ENCODE results near the gene CDH24. TPM values are rescaled to one million over a fixed set of nuclear protein-coding genes. Genes with fewer than 3 reads are reported as not detected.

CDH24 gene
- total and polyA plus RNA-seq, 2 donors (not counting 1 experiment from before 2014, with no cell fraction given) = 0.96 to 1.0 TPM

- Mint-ChIP-seq H3K27me3 (no peaks in the 10 kb centered on the region), H3K27ac (peak overlapping the region; percentile 92), H3K4me1 (peaks cover 40% of the 10 kb centered on the region), H3K9me3 (ENCODE audit: insufficient read depth) (no peaks in the 10 kb centered on the region), H3K4me3 (peak overlapping the region; percentile 98)
- Histone ChIP-seq H4K20me1 (ENCODE audit: control insufficient read depth, insufficient read depth, low read length, poor library complexity, severe bottlenecking) (peaks cover 41% of the 10 kb centered on the region), H2AFZ (ENCODE audit: insufficient read depth, low read depth, low read length, poor library complexity, severe bottlenecking) (no peak overlapping the region), H3K9me3 (ENCODE audit: control extremely low read depth in 1 of 3, control insufficient read depth in 2 of 3, insufficient read depth in 1 of 3, low read length in 2 of 3) (no peaks in the 10 kb centered on the region), H3K79me2 (ENCODE audit: control insufficient read depth, insufficient read depth, low read length) (peaks cover 33% of the 10 kb centered on the region), H3K9ac (ENCODE audit: low read length) (peak overlapping the region; percentile 65), H3K4me2 (replicated peaks; ENCODE audit: low read depth, low read length, poor library complexity, severe bottlenecking) (peak overlapping the region; percentile 75), H3K27me3 (replicated peaks in 1 of 4; ENCODE audit: control extremely low read depth in 1 of 4, control insufficient read depth in 3 of 4, insufficient read depth in 4 of 4, low read length in 3 of 4) (no peaks in the 10 kb centered on the region), H3K4me1 (ENCODE audit: control insufficient read depth in 2 of 2, insufficient read depth in 2 of 2, low read length in 2 of 2) (peaks cover 21 to 41% of the 10 kb centered on the region in 2 donors), H3K36me3 (replicated peaks in 1 of 2; ENCODE audit: control extremely low read depth in 1 of 2, control insufficient read depth in 1 of 2, extremely low read depth in 1 of 2, insufficient read depth in 2 of 2, low read length in 1 of 2) (peaks cover 7 to 62% of the 10 kb centered on the region in 2 experiments), H3K4me3 (ENCODE audit: control extremely low read depth in 1 of 5, extremely low read depth in 1 of 5, insufficient read depth in 1 of 5, low read depth in 2 of 5, low read length in 4 of 5) (peak overlapping the region in 2 of 5 experiments; percentile 62 to 67), H3K27ac (ENCODE audit: low read length in 2 of 2) (peak overlapping the region; percentile 51 to 76)
- TF ChIP-seq EZH2 (IDR thresholded peaks at IDR 0.05; ENCODE audit: borderline replicate concordance, insufficient read depth, low read depth, low read length, poor library complexity, severe bottlenecking) = no peak
- TF ChIP-seq, protein P1, sequence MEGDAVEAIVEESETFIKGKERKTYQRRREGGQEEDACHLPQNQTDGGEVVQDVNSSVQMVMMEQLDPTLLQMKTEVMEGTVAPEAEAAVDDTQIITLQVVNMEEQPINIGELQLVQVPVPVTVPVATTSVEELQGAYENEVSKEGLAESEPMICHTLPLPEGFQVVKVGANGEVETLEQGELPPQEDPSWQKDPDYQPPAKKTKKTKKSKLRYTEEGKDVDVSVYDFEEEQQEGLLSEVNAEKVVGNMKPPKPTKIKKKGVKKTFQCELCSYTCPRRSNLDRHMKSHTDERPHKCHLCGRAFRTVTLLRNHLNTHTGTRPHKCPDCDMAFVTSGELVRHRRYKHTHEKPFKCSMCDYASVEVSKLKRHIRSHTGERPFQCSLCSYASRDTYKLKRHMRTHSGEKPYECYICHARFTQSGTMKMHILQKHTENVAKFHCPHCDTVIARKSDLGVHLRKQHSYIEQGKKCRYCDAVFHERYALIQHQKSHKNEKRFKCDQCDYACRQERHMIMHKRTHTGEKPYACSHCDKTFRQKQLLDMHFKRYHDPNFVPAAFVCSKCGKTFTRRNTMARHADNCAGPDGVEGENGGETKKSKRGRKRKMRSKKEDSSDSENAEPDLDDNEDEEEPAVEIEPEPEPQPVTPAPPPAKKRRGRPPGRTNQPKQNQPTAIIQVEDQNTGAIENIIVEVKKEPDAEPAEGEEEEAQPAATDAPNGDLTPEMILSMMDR (IDR thresholded peaks at IDR 0.05) = no peak
- no peak for DNase-seq
- ChIA-PET POLR2A (interaction anchor here (0.6 to 0.9 kb wide), 2 partner anchors 15 to 303 kb away, joined by 4 to 5 read pairs; partner anchors contain the start of gene CDH24), CTCF (interaction anchor here (0.7 to 4.6 kb wide), 13 partner anchors 8 to 249 kb away, joined by 3 to 34 read pairs (median 6); partner anchors contain the start of genes ACIN1, AJUBA, C14orf119 and CDH24)
- ATAC-seq (ENCODE audit: low read depth) = no peak
- intact Hi-C loops (cut with micrococcal nuclease) = no loop called here
- 100% methylated on average over 3 of the region's 5 CpGs for WGBS (ENCODE audit: insufficient coverage)
Measured at GRCh38 chr14:23071921-23072539, 14.7 kb upstream of the CDH24 start.

Measured in B cell (primary cell).